ENCODE measurements around the gene ZNF608.
A peak's percentile ranks its signal among the peaks of the same experiment; 100 is the strongest.

The ZNF608 gene

GRCh38 chr5:124704594-124705284 is 41.7 kb downstream of the ZNF608 start:
- H3K4me3 ChIP-seq (ENCODE audit: insufficient read depth, low read length, poor library complexity, severe bottlenecking), result peak overlapping the region; percentile 31
- H3K9me2 ChIP-seq (replicated peaks; ENCODE audit: insufficient read depth, low read length), result no peaks in the 10 kb centered on the region
- peak overlapping the region; percentile 72 for H3K4me2 ChIP-seq (ENCODE audit: low read depth, low read length, poor library complexity, severe bottlenecking)
- no peak for TF ChIP-seq CTCF (IDR thresholded peaks at IDR 0.05; ENCODE audit: insufficient read depth, low read length, poor library complexity, severe bottlenecking)
- no peak for TF ChIP-seq EZH2phosphoT487 (conservative IDR thresholded peaks at IDR 0.05; ENCODE audit: low read length)
- no peaks in the 10 kb centered on the region for H3K9me3 ChIP-seq (ENCODE audit: insufficient read depth, low read length)
- no peak overlapping the region for H2AFZ ChIP-seq (ENCODE audit: low read depth, low read length, severe bottlenecking)
- peaks cover 100% of the 10 kb centered on the region for H3K79me2 ChIP-seq (ENCODE audit: insufficient read depth, low read length)
- H3K27ac ChIP-seq (ENCODE audit: low read depth, low read length), result peak overlapping the region; percentile 96
- H3F3A ChIP-seq (ENCODE audit: insufficient read depth), result peaks cover 76% of the 10 kb centered on the region
- peak overlapping the region; percentile 61 for H3K9ac ChIP-seq (ENCODE audit: low read length)
- peaks cover 10% of the 10 kb centered on the region for H3K36me3 ChIP-seq (ENCODE audit: low read length)
- H3K27me3 ChIP-seq (ENCODE audit: low read length), result no peaks in the 10 kb centered on the region
- H4K20me1 ChIP-seq (ENCODE audit: low read depth, low read length), result no peaks in the 10 kb centered on the region

GRCh38 chr5:124703995-124704394 is 42.4 kb downstream of the ZNF608 start:
- H3K27me3 ChIP-seq (ENCODE audit: low read length), result no peaks in the 10 kb centered on the region
- no peak overlapping the region for H2AFZ ChIP-seq (ENCODE audit: low read depth, low read length, severe bottlenecking)
- H3K36me3 ChIP-seq (ENCODE audit: low read length), result peaks cover 15% of the 10 kb centered on the region
- H3K9me3 ChIP-seq (ENCODE audit: insufficient read depth, low read length), result no peaks in the 10 kb centered on the region
- no peaks in the 10 kb centered on the region for H3K9me2 ChIP-seq (replicated peaks; ENCODE audit: insufficient read depth, low read length)
- TF ChIP-seq EZH2phosphoT487 (conservative IDR thresholded peaks at IDR 0.05; ENCODE audit: low read length), result no peak
- TF ChIP-seq CTCF (IDR thresholded peaks at IDR 0.05; ENCODE audit: insufficient read depth, low read length, poor library complexity, severe bottlenecking), result no peak
- H3K4me3 ChIP-seq (ENCODE audit: insufficient read depth, low read length, poor library complexity, severe bottlenecking), result peak overlapping the region; percentile 31
- peak overlapping the region; percentile 72 for H3K4me2 ChIP-seq (ENCODE audit: low read depth, low read length, poor library complexity, severe bottlenecking)
- peak overlapping the region; percentile 61 for H3K9ac ChIP-seq (ENCODE audit: low read length)
- peaks cover 72% of the 10 kb centered on the region for H3F3A ChIP-seq (ENCODE audit: insufficient read depth)
- peak overlapping the region; percentile 96 for H3K27ac ChIP-seq (ENCODE audit: low read depth, low read length)
- peaks cover 100% of the 10 kb centered on the region for H3K79me2 ChIP-seq (ENCODE audit: insufficient read depth, low read length)
- no peaks in the 10 kb centered on the region for H4K20me1 ChIP-seq (ENCODE audit: low read depth, low read length)

GRCh38 chr5:124702525-124702924 is 43.9 kb downstream of the ZNF608 start:
- H3K9ac ChIP-seq (ENCODE audit: low read length), result peak overlapping the region; percentile 61
- peaks cover 61% of the 10 kb centered on the region for H3F3A ChIP-seq (ENCODE audit: insufficient read depth)
- H3K36me3 ChIP-seq (ENCODE audit: low read length), result peaks cover 16% of the 10 kb centered on the region
- H3K9me3 ChIP-seq (ENCODE audit: insufficient read depth, low read length), result no peaks in the 10 kb centered on the region
- H3K4me3 ChIP-seq (ENCODE audit: insufficient read depth, low read length, poor library complexity, severe bottlenecking), result peak overlapping the region; percentile 2
- peak overlapping the region; percentile 96 for H3K27ac ChIP-seq (ENCODE audit: low read depth, low read length)
- H4K20me1 ChIP-seq (ENCODE audit: low read depth, low read length), result no peaks in the 10 kb centered on the region
- peak overlapping the region; percentile 72 for H3K4me2 ChIP-seq (ENCODE audit: low read depth, low read length, poor library complexity, severe bottlenecking)
- H3K27me3 ChIP-seq (ENCODE audit: low read length), result no peaks in the 10 kb centered on the region
- H3K9me2 ChIP-seq (replicated peaks; ENCODE audit: insufficient read depth, low read length), result no peaks in the 10 kb centered on the region
- peaks cover 100% of the 10 kb centered on the region for H3K79me2 ChIP-seq (ENCODE audit: insufficient read depth, low read length)
- H2AFZ ChIP-seq (ENCODE audit: low read depth, low read length, severe bottlenecking), result no peak overlapping the region
- TF ChIP-seq CTCF (IDR thresholded peaks at IDR 0.05; ENCODE audit: insufficient read depth, low read length, poor library complexity, severe bottlenecking) (no peak), EZH2phosphoT487 (conservative IDR thresholded peaks at IDR 0.05; ENCODE audit: low read length) (no peak)

Data from SU-DHL-6 (cell line).